BLaER1 (cell line): ENCODE measurements around the gene MTMR10.

Experiments used
- H3K27ac ChIP-seq: shearing (Covaris generic); formaldehyde crosslinking; 2 replicates; pipeline ENCODE4 v1.8.1; 2022
- H3K27me3 ChIP-seq: shearing (Covaris generic); formaldehyde crosslinking; 2 replicates; pipeline ENCODE4 v1.8.1; 2022
- H3K36me3 ChIP-seq: shearing (Covaris generic); formaldehyde crosslinking; 2 replicates; pipeline ENCODE4 v1.8.1; 2022
- H3K4me1 ChIP-seq: shearing (Covaris generic); formaldehyde crosslinking; 2 replicates; pipeline ENCODE4 v1.8.1; 2022
- H3K4me2 ChIP-seq: shearing (Covaris generic); formaldehyde crosslinking; 2 replicates; pipeline ENCODE4 v1.8.1; 2022
- H3K4me3 ChIP-seq: shearing (Covaris generic); formaldehyde crosslinking; 2 replicates; pipeline ENCODE4 v1.8.1; 2022
- H3K9ac ChIP-seq: shearing (Covaris generic); formaldehyde crosslinking; 2 replicates; pipeline ENCODE4 v1.8.1; 2022
- H3K9me3 ChIP-seq: shearing (Covaris generic); formaldehyde crosslinking; 2 replicates; pipeline ENCODE4 v1.8.1; 2022
- H4K20me1 ChIP-seq: shearing (Covaris generic); formaldehyde crosslinking; 2 replicates; pipeline ENCODE4 v1.8.1; 2022
- Cebpa-rat ChIP-seq: shearing (Covaris generic); IDR thresholded peaks from 2 replicates; pipeline ENCODE4 v1.8.1; 2022

MTMR10 gene

DNA sequence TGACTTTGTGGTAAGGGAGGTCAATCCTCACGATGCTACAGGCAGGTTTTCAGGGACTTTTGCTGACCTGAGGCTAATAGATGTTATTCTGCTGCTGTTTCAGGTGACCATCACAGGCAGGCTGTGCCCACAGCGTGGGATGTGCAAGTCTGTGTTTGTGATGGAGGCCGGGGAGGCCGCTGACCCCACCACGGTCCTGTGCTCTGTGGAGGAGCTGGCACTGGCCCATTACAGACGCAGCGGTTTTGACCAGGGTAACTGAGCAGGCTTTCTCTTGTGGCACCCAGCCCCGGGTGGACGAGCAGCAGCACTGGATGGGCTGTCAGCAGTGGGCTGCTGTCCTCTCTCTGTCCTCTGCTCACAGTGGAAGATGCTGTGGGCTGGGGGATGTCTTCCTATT is 65.7 kb downstream of the MTMR10 start:
- H3K4me2 ChIP-seq, result peak overlapping the region; percentile 86
- no peaks in the 10 kb centered on the region for H4K20me1 ChIP-seq
- peak overlapping the region; percentile 31; the same call in 1 of the 2 replicates for H3K4me3 ChIP-seq
- H3K9ac ChIP-seq, result peak overlapping the region; percentile 79
- H3K4me1 ChIP-seq, result peaks cover 95% of the 10 kb centered on the region
- peaks cover 44% of the 10 kb centered on the region for H3K36me3 ChIP-seq
- H3K9me3 ChIP-seq, result no peaks in the 10 kb centered on the region
- H3K27ac ChIP-seq, result peak overlapping the region; percentile 92
- no peak for TF ChIP-seq Cebpa-rat
- H3K27me3 ChIP-seq, result no peaks in the 10 kb centered on the region

DNA sequence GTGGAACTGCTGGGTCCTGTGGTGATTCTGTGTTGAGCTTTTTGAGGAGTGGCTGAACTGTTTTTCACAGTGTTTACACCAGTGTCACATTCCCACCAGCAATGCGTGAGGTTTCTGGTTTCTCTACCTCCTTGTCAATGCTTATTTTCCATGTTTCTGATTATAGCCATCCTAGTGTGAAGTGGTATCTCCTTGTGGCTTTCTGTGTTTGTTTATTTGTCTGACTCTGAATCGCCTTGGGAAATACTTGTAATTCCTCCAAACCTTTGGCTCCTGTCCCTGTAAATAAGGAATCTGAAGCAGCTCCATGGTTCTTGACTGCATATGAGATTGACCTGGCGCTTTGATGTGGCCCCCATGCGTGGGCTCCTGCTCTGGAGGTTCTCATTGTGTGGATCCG is 67.1 kb downstream of the MTMR10 start:
- H3K4me1 ChIP-seq, result peaks cover 100% of the 10 kb centered on the region
- peak overlapping the region; percentile 86 for H3K4me2 ChIP-seq
- H3K9ac ChIP-seq, result peak overlapping the region; percentile 79; the same call in 1 of the 2 replicates
- no peak overlapping the region for H3K4me3 ChIP-seq
- H4K20me1 ChIP-seq, result no peaks in the 10 kb centered on the region
- H3K27me3 ChIP-seq, result no peaks in the 10 kb centered on the region
- peaks cover 38% of the 10 kb centered on the region for H3K36me3 ChIP-seq
- TF ChIP-seq Cebpa-rat, result no peak
- no peaks in the 10 kb centered on the region for H3K9me3 ChIP-seq
- peak overlapping the region; percentile 92 for H3K27ac ChIP-seq

DNA sequence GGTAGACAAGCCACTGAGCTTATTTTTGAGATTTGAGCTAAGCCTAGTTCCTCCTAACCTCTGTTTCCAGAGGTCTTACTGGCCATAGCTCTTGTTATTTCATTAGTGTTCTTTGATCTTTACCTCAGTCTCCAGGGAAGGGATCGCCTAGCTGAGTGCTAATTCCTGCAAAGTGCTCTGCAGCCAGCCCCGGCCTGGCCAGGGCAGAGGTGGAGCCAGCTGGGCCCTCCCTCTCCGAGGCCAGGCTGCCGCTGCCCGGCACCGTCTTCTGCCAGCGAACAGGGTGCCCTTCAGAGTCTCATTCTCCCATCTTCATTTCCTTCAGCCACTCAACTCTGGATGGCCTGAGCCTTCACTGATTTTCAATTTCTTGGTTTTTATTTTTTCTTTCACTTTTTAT is 68.0 kb downstream of the MTMR10 start:
- H4K20me1 ChIP-seq, result no peaks in the 10 kb centered on the region
- H3K27me3 ChIP-seq, result no peaks in the 10 kb centered on the region
- peak overlapping the region; percentile 92 for H3K27ac ChIP-seq
- H3K4me2 ChIP-seq, result peak overlapping the region; percentile 86
- H3K4me1 ChIP-seq, result peaks cover 93% of the 10 kb centered on the region
- peak overlapping the region; percentile 79 for H3K9ac ChIP-seq
- no peaks in the 10 kb centered on the region for H3K9me3 ChIP-seq
- peak overlapping the region; percentile 30 for H3K4me3 ChIP-seq
- H3K36me3 ChIP-seq, result peaks cover 43% of the 10 kb centered on the region
- TF ChIP-seq Cebpa-rat, result no peak

- peak overlapping the region; percentile 92 for H3K27ac ChIP-seq
- H3K4me3 ChIP-seq, result peak overlapping the region; percentile 30
- no peaks in the 10 kb centered on the region for H3K27me3 ChIP-seq
- peaks cover 86% of the 10 kb centered on the region for H3K4me1 ChIP-seq
- no peak for TF ChIP-seq Cebpa-rat
- H4K20me1 ChIP-seq, result no peaks in the 10 kb centered on the region
- peak overlapping the region; percentile 79 for H3K9ac ChIP-seq
- H3K4me2 ChIP-seq, result peak overlapping the region; percentile 86
- H3K9me3 ChIP-seq, result no peaks in the 10 kb centered on the region
- peaks cover 50% of the 10 kb centered on the region for H3K36me3 ChIP-seq
Measured at GRCh38 chr15:30922480-30923311, 68.7 kb downstream of the MTMR10 start.

DNA sequence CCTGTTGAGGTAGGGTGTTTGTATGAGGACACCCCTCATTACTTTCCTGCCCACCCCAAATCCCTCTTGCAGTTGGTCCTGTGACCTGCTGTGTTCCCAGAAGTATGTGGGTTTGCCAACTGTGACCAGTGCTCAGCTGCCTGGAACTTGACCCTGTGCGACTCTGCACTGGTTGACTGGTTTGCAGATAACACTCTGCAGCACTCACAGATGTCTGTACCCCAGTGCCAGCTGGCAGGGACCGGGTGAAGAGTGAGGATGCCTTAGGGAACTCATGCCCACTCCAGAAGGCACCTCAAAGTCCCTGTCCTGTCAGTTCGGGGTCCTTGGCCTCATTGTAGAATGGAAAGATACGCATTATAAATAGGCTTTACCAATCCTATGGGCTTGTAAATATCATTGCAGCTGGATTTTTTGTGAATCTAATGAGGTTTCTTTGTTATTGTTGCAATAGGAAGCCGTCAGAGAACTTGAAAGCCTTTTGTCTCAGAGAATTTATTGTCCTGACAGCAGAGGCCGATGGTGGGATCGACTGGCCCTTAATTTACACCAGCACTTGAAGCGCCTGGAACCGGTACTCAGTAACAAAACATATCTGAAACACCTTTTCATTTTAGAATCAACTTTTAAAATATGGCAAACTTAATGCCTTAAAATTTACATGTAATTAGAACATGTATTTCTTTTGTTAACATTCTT is 69.5 kb downstream of the MTMR10 start:
- Histone ChIP-seq H3K9ac (peak overlapping the region; percentile 79), H3K9me3 (no peaks in the 10 kb centered on the region), H3K27ac (peak overlapping the region; percentile 92), H3K36me3 (peaks cover 48% of the 10 kb centered on the region), H4K20me1 (no peaks in the 10 kb centered on the region), H3K27me3 (no peaks in the 10 kb centered on the region), H3K4me1 (peaks cover 78% of the 10 kb centered on the region), H3K4me2 (peak overlapping the region; percentile 86), H3K4me3 (peak overlapping the region; percentile 30)
- TF ChIP-seq Cebpa-rat, result no peak

DNA sequence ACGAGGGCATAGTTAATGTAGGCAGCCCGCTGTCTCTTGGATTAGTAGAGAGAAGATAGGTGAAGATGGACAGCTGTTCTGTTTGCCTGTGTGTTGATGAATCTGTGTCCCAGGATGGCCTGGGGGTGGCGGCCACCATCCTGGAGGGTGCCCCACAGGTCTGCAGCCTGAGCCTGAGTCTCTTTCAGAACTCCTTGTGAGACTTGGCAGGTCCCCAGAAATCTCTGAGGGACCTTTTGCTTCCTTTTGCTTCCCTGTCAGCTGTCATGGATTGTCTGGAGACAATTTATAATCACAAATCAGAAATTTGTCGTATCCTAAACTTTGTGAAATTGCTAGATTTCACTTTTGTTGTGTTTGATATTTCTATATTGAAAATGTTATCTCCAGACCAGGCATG is 70.3 kb downstream of the MTMR10 start:
- H3K27me3 ChIP-seq, result no peaks in the 10 kb centered on the region
- peak overlapping the region; percentile 79; the same call in 1 of the 2 replicates for H3K9ac ChIP-seq
- H3K27ac ChIP-seq, result peak overlapping the region; percentile 92
- TF ChIP-seq Cebpa-rat, result no peak
- peak overlapping the region; percentile 86 for H3K4me2 ChIP-seq
- H3K9me3 ChIP-seq, result no peaks in the 10 kb centered on the region
- peaks cover 48% of the 10 kb centered on the region for H3K36me3 ChIP-seq
- H3K4me1 ChIP-seq, result peaks cover 70% of the 10 kb centered on the region
- H4K20me1 ChIP-seq, result no peaks in the 10 kb centered on the region
- no peak overlapping the region for H3K4me3 ChIP-seq

- Histone ChIP-seq H3K4me1 (peaks cover 59% of the 10 kb centered on the region), H3K27ac (peak overlapping the region; percentile 92), H4K20me1 (no peaks in the 10 kb centered on the region), H3K4me3 (no peak overlapping the region), H3K9ac (no peak overlapping the region), H3K36me3 (peaks cover 49% of the 10 kb centered on the region), H3K4me2 (peak overlapping the region; percentile 86), H3K27me3 (no peaks in the 10 kb centered on the region), H3K9me3 (no peaks in the 10 kb centered on the region)
- TF ChIP-seq Cebpa-rat, result no peak
Measured at GRCh38 chr15:30919877-30920550, 71.4 kb downstream of the MTMR10 start.

- no peak overlapping the region for H3K4me2 ChIP-seq
- H3K4me3 ChIP-seq, result no peak overlapping the region
- no peaks in the 10 kb centered on the region for H3K27me3 ChIP-seq
- no peak for TF ChIP-seq Cebpa-rat
- H3K9me3 ChIP-seq, result no peaks in the 10 kb centered on the region
- peaks cover 56% of the 10 kb centered on the region for H3K36me3 ChIP-seq
- no peaks in the 10 kb centered on the region for H4K20me1 ChIP-seq
- no peak overlapping the region for H3K9ac ChIP-seq
- H3K27ac ChIP-seq, result no peak overlapping the region
- peaks cover 43% of the 10 kb centered on the region for H3K4me1 ChIP-seq
Measured at GRCh38 chr15:30918366-30918765, 73.1 kb downstream of the MTMR10 start.

DNA sequence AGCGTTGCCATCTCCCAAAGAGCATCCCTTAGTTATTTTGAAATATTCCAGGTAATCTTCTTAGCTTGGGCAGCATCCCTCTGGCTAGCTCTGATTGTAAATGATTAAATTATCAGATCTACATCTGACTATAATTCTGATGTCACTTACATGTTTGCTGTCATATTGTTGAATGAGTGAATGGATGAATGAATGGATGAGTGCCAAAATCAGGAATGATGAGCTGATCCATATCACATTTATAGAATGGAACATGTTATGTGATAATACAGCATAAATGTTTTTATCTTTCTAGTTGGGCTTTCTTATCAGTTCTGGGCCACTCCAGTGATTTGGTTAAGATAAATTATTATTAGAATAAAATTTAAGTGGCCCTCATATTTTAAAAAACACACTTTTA is 73.8 kb downstream of the MTMR10 start:
- Histone ChIP-seq H3K4me1 (peaks cover 36% of the 10 kb centered on the region), H4K20me1 (no peaks in the 10 kb centered on the region), H3K27me3 (no peaks in the 10 kb centered on the region), H3K9me3 (no peaks in the 10 kb centered on the region), H3K4me2 (no peak overlapping the region), H3K9ac (no peak overlapping the region), H3K4me3 (no peak overlapping the region), H3K27ac (no peak overlapping the region), H3K36me3 (peaks cover 63% of the 10 kb centered on the region)
- TF ChIP-seq Cebpa-rat, result no peak

- H3K9ac ChIP-seq, result no peak overlapping the region
- no peaks in the 10 kb centered on the region for H3K9me3 ChIP-seq
- no peak overlapping the region for H3K4me3 ChIP-seq
- H4K20me1 ChIP-seq, result no peaks in the 10 kb centered on the region
- peaks cover 70% of the 10 kb centered on the region for H3K36me3 ChIP-seq
- no peak for TF ChIP-seq Cebpa-rat
- H3K4me1 ChIP-seq, result peaks cover 29% of the 10 kb centered on the region
- H3K27me3 ChIP-seq, result no peaks in the 10 kb centered on the region
- H3K4me2 ChIP-seq, result no peak overlapping the region
- no peak overlapping the region for H3K27ac ChIP-seq
Measured at GRCh38 chr15:30917013-30917412, 74.4 kb downstream of the MTMR10 start.
